SH-SY5Y (cell line): Measurements from ENCODE around the gene MFSD1.

Experiments used
- GATA2 ChIP-seq: IDR thresholded peaks from 2 replicates; pipeline ENCODE4 v1.6.1; 2011; ENCODE audit warnings: mild to moderate bottlenecking, low read depth, low read length
- GATA3 ChIP-seq: IDR thresholded peaks from 2 replicates; pipeline ENCODE4 v1.6.1; 2011; ENCODE audit warnings: low read depth, mild to moderate bottlenecking, low read length, moderate library complexity

DNA sequence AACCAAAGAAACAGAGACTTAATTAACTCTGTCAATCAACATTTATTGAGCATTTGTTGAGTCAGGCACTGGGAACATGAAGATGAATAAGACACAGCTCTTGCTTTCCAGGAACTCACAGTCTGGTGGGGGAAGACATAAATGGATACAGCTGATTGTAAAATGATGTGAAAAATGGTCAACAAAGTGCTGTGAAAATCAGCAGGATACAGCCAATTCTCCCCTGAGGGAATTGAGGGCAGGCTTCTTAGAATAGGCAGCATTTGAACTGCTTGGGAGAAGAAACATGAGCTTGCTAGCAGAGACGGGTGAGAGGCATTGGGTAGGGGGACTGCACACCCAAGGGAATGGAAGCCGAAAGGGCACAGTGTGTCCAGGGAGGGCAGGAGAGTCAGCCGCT is 41.1 kb downstream of the MFSD1 start:
- TF ChIP-seq GATA2 (no peak), GATA3 (no peak)
